ENCODE results near the gene B3GAT1. TPM values are rescaled to one million over a fixed set of nuclear protein-coding genes. Genes with fewer than 3 reads are reported as not detected.

The B3GAT1 gene
- total and polyA plus RNA-seq, 2 experiments from 2014 or later, result 4.8 to 28.3 TPM

GRCh38 chr11:134338654-134339053, 73.4 kb downstream of the B3GAT1 start:
- H3K27ac Mint-ChIP-seq, result no peak overlapping the region
- H4K20me1 ChIP-seq (replicated peaks; ENCODE audit: insufficient read depth), result no peaks in the 10 kb centered on the region
- H3K4me1 Mint-ChIP-seq, result peaks cover 4% of the 10 kb centered on the region; the same call in 2 of the 3 replicates
- no peaks in the 10 kb centered on the region for H3F3A ChIP-seq (replicated peaks; ENCODE audit: low read depth)
- no peaks in the 10 kb centered on the region for H3K4me1 ChIP-seq (ENCODE audit: insufficient read depth)
- 0 out of 2 replicates have a peak, but pooled peaks cover 3% of the 10 kb centered on the region for H3K27me3 ChIP-seq (ENCODE audit: insufficient read depth)
- TF ChIP-seq CREB1 (CRISPR knock-in tag; IDR thresholded peaks at IDR 0.05; ENCODE audit: low read depth), result no peak
- TF ChIP-seq ZNF114 (CRISPR knock-in tag; IDR thresholded peaks at IDR 0.05), result no peak
- no peak for TF ChIP-seq JUNB (IDR thresholded peaks at IDR 0.05; ENCODE audit: unreplicated experiment)
- no peak for TF ChIP-seq EZH2 (IDR thresholded peaks at IDR 0.05; ENCODE audit: low read depth, unreplicated experiment)
- TF ChIP-seq REST (IDR thresholded peaks at IDR 0.05; ENCODE audit: unreplicated experiment), result no peak
- no peak for TF ChIP-seq STAT1 (IDR thresholded peaks at IDR 0.05; ENCODE audit: unreplicated experiment)
- H2AFZ ChIP-seq, result no peak overlapping the region
- H3K27me3 Mint-ChIP-seq (ENCODE audit: insufficient read depth, low read depth, poor library complexity), result peaks cover 6% of the 10 kb centered on the region
- H3K4me3 ChIP-seq, result no peak overlapping the region
- H3K36me3 ChIP-seq (ENCODE audit: insufficient read depth), result no peaks in the 10 kb centered on the region
- H3K36me3 Mint-ChIP-seq (ENCODE audit: low read depth), result no peaks in the 10 kb centered on the region
- H3K9me2 ChIP-seq (ENCODE audit: insufficient read depth), result no peaks in the 10 kb centered on the region
- no peak overlapping the region for H3K4me2 ChIP-seq
- DNase-seq (ENCODE audit: low spot score) (no peak), ATAC-seq (no peak)
- H3K9me3 Mint-ChIP-seq, result no peaks in the 10 kb centered on the region
- no peaks in the 10 kb centered on the region for H3K79me2 ChIP-seq (replicated peaks; ENCODE audit: insufficient read depth)
- no peak overlapping the region for H3K27ac ChIP-seq (ENCODE audit: low read depth)
- no peak overlapping the region for H3K4me3 Mint-ChIP-seq

DNA sequence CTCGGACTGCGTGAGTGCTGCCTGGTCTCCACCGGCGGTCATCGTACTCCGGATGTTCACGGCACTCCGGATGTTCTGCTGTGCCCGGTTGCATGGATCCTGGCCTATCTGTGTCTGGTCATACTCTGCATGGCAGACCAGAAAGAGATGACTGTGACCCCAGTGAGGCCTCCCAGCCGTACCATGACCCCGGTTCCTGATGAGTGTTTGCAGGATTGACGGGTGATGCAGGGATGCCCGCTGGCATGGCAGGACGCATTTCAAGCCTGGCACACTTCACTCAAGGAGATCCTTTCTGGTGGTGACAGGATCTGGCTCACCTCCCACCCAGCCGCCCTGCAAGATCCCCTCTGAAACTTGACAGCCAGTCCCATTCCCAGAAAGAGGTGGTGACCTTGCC, 74.0 kb downstream of the B3GAT1 start:
- H3K79me2 ChIP-seq (replicated peaks; ENCODE audit: insufficient read depth), result no peaks in the 10 kb centered on the region
- no peak overlapping the region for H2AFZ ChIP-seq
- H3K4me2 ChIP-seq, result no peak overlapping the region
- no peaks in the 10 kb centered on the region for H3K9me2 ChIP-seq (ENCODE audit: insufficient read depth)
- no peak overlapping the region for H3K27ac ChIP-seq (ENCODE audit: low read depth)
- no peak overlapping the region for H3K4me3 ChIP-seq
- no peaks in the 10 kb centered on the region for H3K9me3 Mint-ChIP-seq
- peaks cover 7% of the 10 kb centered on the region for H3K27me3 ChIP-seq (ENCODE audit: insufficient read depth)
- no peak for DNase-seq (ENCODE audit: low spot score)
- ATAC-seq, result no peak
- peaks cover 12% of the 10 kb centered on the region for H3K27me3 Mint-ChIP-seq (ENCODE audit: insufficient read depth, low read depth, poor library complexity)
- no peak overlapping the region for H3K27ac Mint-ChIP-seq
- no peaks in the 10 kb centered on the region for H3K36me3 Mint-ChIP-seq (ENCODE audit: low read depth)
- peaks cover 10% of the 10 kb centered on the region for H3K4me1 Mint-ChIP-seq
- H3K4me1 ChIP-seq (ENCODE audit: insufficient read depth), result no peaks in the 10 kb centered on the region
- H3F3A ChIP-seq (replicated peaks; ENCODE audit: low read depth), result no peaks in the 10 kb centered on the region; the same call in 1 of the 2 replicates
- peaks cover 2% of the 10 kb centered on the region; the same call in 1 of the 2 replicates for H4K20me1 ChIP-seq (replicated peaks; ENCODE audit: insufficient read depth)
- TF ChIP-seq REST (IDR thresholded peaks at IDR 0.05; ENCODE audit: unreplicated experiment) (no peak), ZNF114 (CRISPR knock-in tag; IDR thresholded peaks at IDR 0.05) (no peak), EZH2 (IDR thresholded peaks at IDR 0.05; ENCODE audit: low read depth, unreplicated experiment) (no peak), STAT1 (IDR thresholded peaks at IDR 0.05; ENCODE audit: unreplicated experiment) (no peak), JUNB (IDR thresholded peaks at IDR 0.05; ENCODE audit: unreplicated experiment) (no peak), POLR2AphosphoS5 (IDR thresholded peaks at IDR 0.05; ENCODE audit: low read depth) (no peak)
- TF ChIP-seq, protein P1, sequence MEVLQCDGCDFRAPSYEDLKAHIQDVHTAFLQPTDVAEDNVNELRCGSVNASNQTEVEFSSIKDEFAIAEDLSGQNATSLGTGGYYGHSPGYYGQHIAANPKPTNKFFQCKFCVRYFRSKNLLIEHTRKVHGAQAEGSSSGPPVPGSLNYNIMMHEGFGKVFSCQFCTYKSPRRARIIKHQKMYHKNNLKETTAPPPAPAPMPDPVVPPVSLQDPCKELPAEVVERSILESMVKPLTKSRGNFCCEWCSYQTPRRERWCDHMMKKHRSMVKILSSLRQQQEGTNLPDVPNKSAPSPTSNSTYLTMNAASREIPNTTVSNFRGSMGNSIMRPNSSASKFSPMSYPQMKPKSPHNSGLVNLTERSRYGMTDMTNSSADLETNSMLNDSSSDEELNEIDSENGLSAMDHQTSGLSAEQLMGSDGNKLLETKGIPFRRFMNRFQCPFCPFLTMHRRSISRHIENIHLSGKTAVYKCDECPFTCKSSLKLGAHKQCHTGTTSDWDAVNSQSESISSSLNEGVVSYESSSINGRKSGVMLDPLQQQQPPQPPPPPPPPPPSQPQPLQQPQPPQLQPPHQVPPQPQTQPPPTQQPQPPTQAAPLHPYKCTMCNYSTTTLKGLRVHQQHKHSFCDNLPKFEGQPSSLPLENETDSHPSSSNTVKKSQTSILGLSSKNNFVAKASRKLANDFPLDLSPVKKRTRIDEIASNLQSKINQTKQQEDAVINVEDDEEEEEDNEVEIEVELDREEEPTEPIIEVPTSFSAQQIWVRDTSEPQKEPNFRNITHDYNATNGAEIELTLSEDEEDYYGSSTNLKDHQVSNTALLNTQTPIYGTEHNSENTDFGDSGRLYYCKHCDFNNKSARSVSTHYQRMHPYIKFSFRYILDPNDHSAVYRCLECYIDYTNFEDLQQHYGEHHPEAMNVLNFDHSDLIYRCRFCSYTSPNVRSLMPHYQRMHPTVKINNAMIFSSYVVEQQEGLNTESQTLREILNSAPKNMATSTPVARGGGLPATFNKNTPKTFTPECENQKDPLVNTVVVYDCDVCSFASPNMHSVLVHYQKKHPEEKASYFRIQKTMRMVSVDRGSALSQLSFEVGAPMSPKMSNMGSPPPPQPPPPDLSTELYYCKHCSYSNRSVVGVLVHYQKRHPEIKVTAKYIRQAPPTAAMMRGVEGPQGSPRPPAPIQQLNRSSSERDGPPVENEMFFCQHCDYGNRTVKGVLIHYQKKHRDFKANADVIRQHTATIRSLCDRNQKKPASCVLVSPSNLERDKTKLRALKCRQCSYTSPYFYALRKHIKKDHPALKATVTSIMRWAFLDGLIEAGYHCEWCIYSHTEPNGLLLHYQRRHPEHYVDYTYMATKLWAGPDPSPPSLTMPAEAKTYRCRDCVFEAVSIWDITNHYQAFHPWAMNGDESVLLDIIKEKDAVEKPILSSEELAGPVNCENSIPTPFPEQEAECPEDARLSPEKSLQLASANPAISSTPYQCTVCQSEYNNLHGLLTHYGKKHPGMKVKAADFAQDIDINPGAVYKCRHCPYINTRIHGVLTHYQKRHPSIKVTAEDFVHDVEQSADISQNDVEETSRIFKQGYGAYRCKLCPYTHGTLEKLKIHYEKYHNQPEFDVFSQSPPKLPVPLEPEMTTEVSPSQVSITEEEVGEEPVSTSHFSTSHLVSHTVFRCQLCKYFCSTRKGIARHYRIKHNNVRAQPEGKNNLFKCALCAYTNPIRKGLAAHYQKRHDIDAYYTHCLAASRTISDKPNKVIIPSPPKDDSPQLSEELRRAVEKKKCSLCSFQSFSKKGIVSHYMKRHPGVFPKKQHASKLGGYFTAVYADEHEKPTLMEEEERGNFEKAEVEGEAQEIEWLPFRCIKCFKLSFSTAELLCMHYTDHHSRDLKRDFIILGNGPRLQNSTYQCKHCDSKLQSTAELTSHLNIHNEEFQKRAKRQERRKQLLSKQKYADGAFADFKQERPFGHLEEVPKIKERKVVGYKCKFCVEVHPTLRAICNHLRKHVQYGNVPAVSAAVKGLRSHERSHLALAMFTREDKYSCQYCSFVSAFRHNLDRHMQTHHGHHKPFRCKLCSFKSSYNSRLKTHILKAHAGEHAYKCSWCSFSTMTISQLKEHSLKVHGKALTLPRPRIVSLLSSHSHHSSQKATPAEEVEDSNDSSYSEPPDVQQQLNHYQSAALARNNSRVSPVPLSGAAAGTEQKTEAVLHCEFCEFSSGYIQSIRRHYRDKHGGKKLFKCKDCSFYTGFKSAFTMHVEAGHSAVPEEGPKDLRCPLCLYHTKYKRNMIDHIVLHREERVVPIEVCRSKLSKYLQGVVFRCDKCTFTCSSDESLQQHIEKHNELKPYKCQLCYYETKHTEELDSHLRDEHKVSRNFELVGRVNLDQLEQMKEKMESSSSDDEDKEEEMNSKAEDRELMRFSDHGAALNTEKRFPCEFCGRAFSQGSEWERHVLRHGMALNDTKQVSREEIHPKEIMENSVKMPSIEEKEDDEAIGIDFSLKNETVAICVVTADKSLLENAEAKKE (CRISPR knock-in tag; IDR thresholded peaks at IDR 0.05), result no peak
- no peaks in the 10 kb centered on the region for H3K36me3 ChIP-seq (ENCODE audit: insufficient read depth)
- no peak overlapping the region for H3K4me3 Mint-ChIP-seq
